ENCODE results near the gene APEH.

APEH gene

DNA sequence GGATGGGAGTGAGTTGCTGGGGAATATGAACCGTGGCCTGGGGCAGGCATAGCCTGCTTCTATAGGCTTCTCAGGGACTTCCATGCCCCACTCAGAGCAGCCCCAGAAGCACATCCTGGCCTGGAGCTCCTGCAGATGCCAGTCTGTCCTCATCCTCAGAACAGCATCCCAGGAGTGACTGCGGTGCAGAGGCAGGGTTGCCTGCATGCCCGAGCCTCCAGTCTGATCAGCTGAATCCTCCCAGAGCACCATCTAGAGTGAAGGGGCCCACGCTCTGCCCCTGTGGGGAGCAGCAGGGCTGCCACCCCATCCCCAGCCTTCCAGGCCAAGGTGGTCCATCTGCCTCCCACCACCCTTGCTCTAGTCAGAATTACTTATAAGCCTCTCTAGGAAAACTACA lies 44.7 kb upstream of the APEH start:
- Histone ChIP-seq H3K4me3 (ENCODE audit: insufficient read depth, low read length, poor library complexity, severe bottlenecking) (no peak overlapping the region), H3K9me3 (ENCODE audit: insufficient read depth, low read length) (peaks cover 5% of the 10 kb centered on the region; the same call in 1 of the 2 replicates), H3K9ac (ENCODE audit: low read length) (no peak overlapping the region), H3K27ac (ENCODE audit: low read depth, low read length) (no peak overlapping the region), H3K9me2 (replicated peaks; ENCODE audit: insufficient read depth, low read length) (no peaks in the 10 kb centered on the region), H4K20me1 (ENCODE audit: low read depth, low read length) (no peaks in the 10 kb centered on the region), H3K36me3 (ENCODE audit: low read length) (no peaks in the 10 kb centered on the region), H3F3A (ENCODE audit: insufficient read depth) (no peaks in the 10 kb centered on the region), H2AFZ (ENCODE audit: low read depth, low read length, severe bottlenecking) (no peak overlapping the region), H3K79me2 (ENCODE audit: insufficient read depth, low read length) (no peaks in the 10 kb centered on the region), H3K4me2 (ENCODE audit: low read depth, low read length, poor library complexity, severe bottlenecking) (no peak overlapping the region), H3K27me3 (ENCODE audit: low read length) (no peaks in the 10 kb centered on the region)
- TF ChIP-seq, protein P1, sequence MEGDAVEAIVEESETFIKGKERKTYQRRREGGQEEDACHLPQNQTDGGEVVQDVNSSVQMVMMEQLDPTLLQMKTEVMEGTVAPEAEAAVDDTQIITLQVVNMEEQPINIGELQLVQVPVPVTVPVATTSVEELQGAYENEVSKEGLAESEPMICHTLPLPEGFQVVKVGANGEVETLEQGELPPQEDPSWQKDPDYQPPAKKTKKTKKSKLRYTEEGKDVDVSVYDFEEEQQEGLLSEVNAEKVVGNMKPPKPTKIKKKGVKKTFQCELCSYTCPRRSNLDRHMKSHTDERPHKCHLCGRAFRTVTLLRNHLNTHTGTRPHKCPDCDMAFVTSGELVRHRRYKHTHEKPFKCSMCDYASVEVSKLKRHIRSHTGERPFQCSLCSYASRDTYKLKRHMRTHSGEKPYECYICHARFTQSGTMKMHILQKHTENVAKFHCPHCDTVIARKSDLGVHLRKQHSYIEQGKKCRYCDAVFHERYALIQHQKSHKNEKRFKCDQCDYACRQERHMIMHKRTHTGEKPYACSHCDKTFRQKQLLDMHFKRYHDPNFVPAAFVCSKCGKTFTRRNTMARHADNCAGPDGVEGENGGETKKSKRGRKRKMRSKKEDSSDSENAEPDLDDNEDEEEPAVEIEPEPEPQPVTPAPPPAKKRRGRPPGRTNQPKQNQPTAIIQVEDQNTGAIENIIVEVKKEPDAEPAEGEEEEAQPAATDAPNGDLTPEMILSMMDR (IDR thresholded peaks at IDR 0.05; ENCODE audit: insufficient read depth, low read length, poor library complexity, severe bottlenecking), result no peak
- TF ChIP-seq EZH2phosphoT487 (conservative IDR thresholded peaks at IDR 0.05; ENCODE audit: low read length), result no peak

DNA sequence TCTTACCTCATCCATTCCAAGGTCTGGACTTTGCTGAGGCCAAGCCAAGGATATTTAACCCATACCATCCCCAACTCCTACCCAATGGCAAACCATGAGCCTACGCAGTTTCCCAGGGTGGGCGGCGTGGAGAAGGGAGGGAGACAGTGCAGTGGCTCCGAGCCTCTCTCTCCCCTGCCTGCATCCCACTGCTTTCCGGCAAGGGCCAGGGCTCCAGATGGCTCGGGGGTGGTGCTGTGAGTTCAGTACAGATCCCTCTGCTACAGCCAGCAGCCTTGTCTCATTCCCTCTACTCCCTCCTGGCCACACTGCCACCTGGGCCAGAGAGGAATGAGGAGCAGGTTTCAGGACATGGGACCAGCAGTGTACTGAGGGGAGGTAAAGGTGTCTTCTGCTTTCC lies 44.3 kb upstream of the APEH start:
- H3K9me3 ChIP-seq (ENCODE audit: insufficient read depth, low read length), result peaks cover 5% of the 10 kb centered on the region; the same call in 1 of the 2 replicates
- H2AFZ ChIP-seq (ENCODE audit: low read depth, low read length, severe bottlenecking), result no peak overlapping the region
- no peaks in the 10 kb centered on the region for H3K9me2 ChIP-seq (replicated peaks; ENCODE audit: insufficient read depth, low read length)
- H3K36me3 ChIP-seq (ENCODE audit: low read length), result no peaks in the 10 kb centered on the region
- H4K20me1 ChIP-seq (ENCODE audit: low read depth, low read length), result no peaks in the 10 kb centered on the region
- H3K4me3 ChIP-seq (ENCODE audit: insufficient read depth, low read length, poor library complexity, severe bottlenecking), result no peak overlapping the region
- no peaks in the 10 kb centered on the region for H3F3A ChIP-seq (ENCODE audit: insufficient read depth)
- H3K27ac ChIP-seq (ENCODE audit: low read depth, low read length), result no peak overlapping the region
- no peak overlapping the region for H3K9ac ChIP-seq (ENCODE audit: low read length)
- no peak overlapping the region for H3K4me2 ChIP-seq (ENCODE audit: low read depth, low read length, poor library complexity, severe bottlenecking)
- no peaks in the 10 kb centered on the region for H3K79me2 ChIP-seq (ENCODE audit: insufficient read depth, low read length)
- H3K27me3 ChIP-seq (ENCODE audit: low read length), result no peaks in the 10 kb centered on the region
- TF ChIP-seq, protein P1 (IDR thresholded peaks at IDR 0.05; ENCODE audit: insufficient read depth, low read length, poor library complexity, severe bottlenecking), result no peak
- no peak for TF ChIP-seq EZH2phosphoT487 (conservative IDR thresholded peaks at IDR 0.05; ENCODE audit: low read length)

DNA sequence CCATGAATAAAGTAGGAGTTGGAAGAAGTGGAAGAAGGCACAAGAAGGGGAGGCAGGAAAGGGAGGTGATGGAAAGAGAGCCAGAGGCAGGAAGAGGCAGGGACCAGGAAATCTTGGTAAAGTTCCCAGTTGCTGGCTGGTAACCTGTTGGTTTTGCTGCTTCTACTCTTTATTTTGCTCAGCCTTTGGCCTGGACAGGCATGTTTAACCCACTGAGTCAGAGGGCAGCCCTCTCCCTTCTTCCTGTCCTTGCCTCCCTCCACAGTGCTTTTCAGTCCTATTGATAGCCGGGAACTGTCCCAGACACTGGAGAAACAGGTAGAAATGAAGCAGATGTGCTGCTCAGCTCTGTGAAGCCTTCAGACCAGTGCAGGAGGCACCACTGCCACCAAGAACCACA lies 43.4 kb upstream of the APEH start:
- no peaks in the 10 kb centered on the region for H3K27me3 ChIP-seq (ENCODE audit: low read length)
- H3K9me2 ChIP-seq (replicated peaks; ENCODE audit: insufficient read depth, low read length), result no peaks in the 10 kb centered on the region
- TF ChIP-seq EZH2phosphoT487 (conservative IDR thresholded peaks at IDR 0.05; ENCODE audit: low read length), result no peak
- TF ChIP-seq, protein P1 (IDR thresholded peaks at IDR 0.05; ENCODE audit: insufficient read depth, low read length, poor library complexity, severe bottlenecking), result no peak
- H3K79me2 ChIP-seq (ENCODE audit: insufficient read depth, low read length), result no peaks in the 10 kb centered on the region
- H3K36me3 ChIP-seq (ENCODE audit: low read length), result no peaks in the 10 kb centered on the region
- H3K4me3 ChIP-seq (ENCODE audit: insufficient read depth, low read length, poor library complexity, severe bottlenecking), result no peak overlapping the region
- no peak overlapping the region for H3K4me2 ChIP-seq (ENCODE audit: low read depth, low read length, poor library complexity, severe bottlenecking)
- peaks cover 5% of the 10 kb centered on the region; the same call in 1 of the 2 replicates for H3K9me3 ChIP-seq (ENCODE audit: insufficient read depth, low read length)
- no peak overlapping the region for H3K27ac ChIP-seq (ENCODE audit: low read depth, low read length)
- no peaks in the 10 kb centered on the region for H3F3A ChIP-seq (ENCODE audit: insufficient read depth)
- H2AFZ ChIP-seq (ENCODE audit: low read depth, low read length, severe bottlenecking), result no peak overlapping the region
- no peak overlapping the region for H3K9ac ChIP-seq (ENCODE audit: low read length)
- H4K20me1 ChIP-seq (ENCODE audit: low read depth, low read length), result no peaks in the 10 kb centered on the region
